Suppressor macrophage treated with lipopolysaccharide for 1 hour (primary cell): Measurements from ENCODE around the gene UFM1.
A peak's percentile ranks its signal among the peaks of the same experiment; 100 is the strongest.
"Not testable (repeated sequence)": the region's sequence is repeated elsewhere in the genome, so short reads cannot be mapped to it uniquely, and the experiment has no call there.

ENCODE experiments used
- DNase-seq, 3 donors: peaks; one replicate each; pipeline ENCODE4 v3.0.0-alpha.2; 2020 to 2022

The UFM1 gene

GRCh38 chr13:38349390-38350113 lies at the start of gene UFM1:
UFM1 (plus strand) TSS chr13:38349851; CDS start chr13:38349920, 69 bp downstream.
- DNase-seq = peak; percentile 94 to 95 (median 95)

- DNase-seq = no peak
Observed at GRCh38 chr13:38301236-38301635, 48.4 kb upstream of the UFM1 start.

GRCh38 chr13:38303816-38304320 lies 45.8 kb upstream of the UFM1 start:
- DNase-seq = no peak

GRCh38 chr13:38308736-38309135 lies 40.9 kb upstream of the UFM1 start:
- DNase-seq = no peak

GRCh38 chr13:38309397-38309796 lies 40.3 kb upstream of the UFM1 start:
- no peak for DNase-seq

GRCh38 chr13:38311175-38311574 lies 38.5 kb upstream of the UFM1 start:
- not testable (repeated sequence) for DNase-seq

- no peak for DNase-seq
Observed at GRCh38 chr13:38316129-38316528, 33.5 kb upstream of the UFM1 start.

GRCh38 chr13:38321654-38322053 lies 28.0 kb upstream of the UFM1 start:
- DNase-seq = no peak

- no peak for DNase-seq
Observed at GRCh38 chr13:38325426-38325825, 24.2 kb upstream of the UFM1 start.

GRCh38 chr13:38328699-38329098 lies 21.0 kb upstream of the UFM1 start:
- DNase-seq = no peak

GRCh38 chr13:38334845-38335244 lies 14.8 kb upstream of the UFM1 start:
- no peak for DNase-seq

GRCh38 chr13:38338089-38338488 lies 11.6 kb upstream of the UFM1 start:
- no peak for DNase-seq

GRCh38 chr13:38340624-38341023 lies 9.0 kb upstream of the UFM1 start:
- no peak for DNase-seq

- DNase-seq = no peak
Observed at GRCh38 chr13:38341149-38341692, 8.4 kb upstream of the UFM1 start.

- no peak for DNase-seq
Observed at GRCh38 chr13:38346764-38347163, 2.9 kb upstream of the UFM1 start.

GRCh38 chr13:38348861-38349389 lies 726 bp upstream of the UFM1 start:
- DNase-seq = peak; percentile 67 to 84 (median 80)

GRCh38 chr13:38350114-38350617 lies 515 bp downstream of the UFM1 start:
- peak; percentile 39 to 64 (median 57) for DNase-seq

- DNase-seq = no peak
Observed at GRCh38 chr13:38355595-38356119, 6.0 kb downstream of the UFM1 start.

GRCh38 chr13:38358684-38359083 lies 9.0 kb downstream of the UFM1 start:
- no peak for DNase-seq

- peak; percentile 64 to 83 (median 79) for DNase-seq
Observed at GRCh38 chr13:38361542-38362262, 12.1 kb downstream of the UFM1 start.

GRCh38 chr13:38363219-38363618 lies 13.6 kb downstream of the UFM1 start:
- DNase-seq = no peak

GRCh38 chr13:38363746-38364145 lies 14.1 kb downstream of the UFM1 start:
- DNase-seq = not testable (repeated sequence)

- peak in 1 of 3 donors; percentile 23 for DNase-seq
Observed at GRCh38 chr13:38365661-38366060, 16.0 kb downstream of the UFM1 start.
